ENCODE measurements around the gene ADGRA3.

GRCh38 chr4:22531311-22532019, 15.6 kb upstream of the ADGRA3 start:
- no peak for TF ChIP-seq CTCF (IDR thresholded peaks at IDR 0.05)
- no peak for TF ChIP-seq POLR2AphosphoS5 (IDR thresholded peaks at IDR 0.05)

Measured in upper lobe of left lung (tissue), 4 donors.